Glomerular visceral epithelial cell (primary cell): Measurements from ENCODE around the gene ACMSD.
"Not testable (repeated sequence)": the region's sequence is repeated elsewhere in the genome, so short reads cannot be mapped to it uniquely, and the experiment has no call there.

Source experiments
- DNase-seq: peaks from one replicate; pipeline ENCODE4 v3.0.0-alpha.2; 2016; ENCODE audit errors: extremely low spot score

The ACMSD gene

DNA sequence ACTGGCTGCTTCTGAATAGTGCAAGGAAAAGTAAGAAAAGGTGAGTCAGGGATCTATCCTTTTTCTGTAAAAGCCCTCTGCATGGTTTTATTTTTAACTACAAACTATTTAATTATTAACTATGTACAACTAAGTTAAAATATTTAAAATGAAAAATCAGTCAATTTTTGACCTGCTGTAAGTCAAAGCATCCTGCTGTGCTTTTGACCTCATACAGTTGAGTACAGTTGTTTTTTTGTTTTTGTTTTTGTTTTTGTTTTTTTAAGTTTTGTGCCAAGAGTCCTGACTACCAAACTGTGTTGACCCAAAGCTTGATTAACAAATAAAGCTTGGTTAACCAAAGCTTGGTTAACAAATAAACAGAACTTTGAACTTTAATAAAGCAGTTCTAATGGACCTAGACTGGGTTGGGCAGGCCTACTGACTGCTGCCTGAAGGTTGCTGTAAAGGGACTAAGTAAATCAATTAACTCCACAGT lies at the start of gene ACMSD:
ACMSD (plus strand) TSS at position 474 of the 478 bp plus-strand sequence. CDS start 67 bp downstream, outside the sequence.
- DNase-seq: no peak

DNA sequence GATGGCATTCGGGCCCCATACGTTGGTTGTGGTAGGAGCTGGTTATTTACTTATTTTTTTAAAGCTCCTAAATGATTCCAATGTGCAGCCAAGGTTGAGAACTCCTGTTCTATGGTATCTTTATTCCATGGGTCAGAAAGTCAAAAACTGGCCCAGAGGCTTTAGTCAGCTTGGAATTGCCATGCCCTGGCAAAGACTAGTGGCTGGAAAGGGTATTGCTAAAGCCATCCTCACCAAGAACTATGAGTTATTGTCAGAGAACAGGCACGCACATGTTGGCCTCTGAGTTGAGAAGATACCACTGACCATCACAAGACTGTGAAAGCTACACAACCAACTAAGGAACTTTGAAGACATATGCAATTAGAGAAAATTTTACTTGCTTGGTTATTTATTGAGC lies 47.9 kb upstream of the ACMSD start:
- no peak for DNase-seq

DNA sequence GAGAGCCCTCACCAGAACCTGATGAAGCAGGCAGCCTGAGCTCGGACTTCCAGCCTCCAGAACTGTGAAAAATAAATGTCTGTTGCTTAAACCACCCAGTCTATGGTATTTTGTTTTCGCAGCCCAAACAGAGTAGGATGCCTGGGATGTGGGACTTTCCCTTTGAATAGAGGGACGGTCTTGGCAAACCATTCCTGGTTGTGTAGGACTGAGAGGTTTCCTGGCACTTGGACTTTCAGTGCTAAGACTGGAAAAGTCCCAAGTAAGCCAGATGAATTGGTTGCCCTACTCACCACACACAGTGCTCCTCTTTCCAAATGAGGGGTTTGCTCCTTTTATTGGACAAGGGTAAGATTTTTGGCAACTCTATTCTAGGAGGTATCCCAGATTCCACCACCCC lies 46.8 kb upstream of the ACMSD start:
- no peak for DNase-seq

DNA sequence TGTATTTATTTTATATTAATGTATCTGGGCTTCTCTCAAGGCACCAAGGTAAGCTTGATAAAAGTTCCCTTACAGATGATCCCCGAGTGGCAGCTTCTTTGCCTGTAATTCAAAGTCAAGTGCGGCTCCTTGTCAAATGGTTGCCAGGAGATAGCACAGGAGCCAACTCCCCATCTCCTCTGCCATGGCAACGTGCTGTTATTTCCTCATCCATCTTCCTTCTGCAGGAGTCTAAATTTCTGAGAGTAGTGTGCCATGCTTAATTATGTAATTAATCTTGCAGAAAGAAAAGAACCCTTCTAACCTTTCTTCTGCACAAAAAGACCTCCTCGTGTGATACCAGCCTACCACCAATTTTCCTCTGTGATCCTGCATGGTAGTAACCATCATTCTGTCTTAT lies 46.2 kb upstream of the ACMSD start:
- DNase-seq: no peak

DNA sequence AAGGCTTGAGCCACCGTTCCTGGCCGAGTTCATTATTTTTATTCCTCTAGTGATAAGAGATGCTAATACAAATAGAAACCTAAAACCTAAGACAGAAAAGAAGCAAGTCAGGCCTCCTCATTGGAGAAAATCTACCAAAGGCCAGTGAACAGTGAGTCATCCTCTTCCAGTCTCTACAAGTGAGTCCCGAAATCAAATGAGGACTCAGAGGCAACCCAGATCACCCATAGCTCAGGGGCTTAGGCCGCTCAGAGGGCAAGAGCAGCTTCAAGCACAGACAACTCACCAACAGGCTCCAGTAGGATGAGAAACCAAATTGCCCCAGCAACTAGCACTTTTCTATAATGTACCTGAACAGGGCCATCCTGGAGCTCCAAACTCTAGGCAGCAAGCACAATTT lies 42.7 kb upstream of the ACMSD start:
- DNase-seq: no peak

DNA sequence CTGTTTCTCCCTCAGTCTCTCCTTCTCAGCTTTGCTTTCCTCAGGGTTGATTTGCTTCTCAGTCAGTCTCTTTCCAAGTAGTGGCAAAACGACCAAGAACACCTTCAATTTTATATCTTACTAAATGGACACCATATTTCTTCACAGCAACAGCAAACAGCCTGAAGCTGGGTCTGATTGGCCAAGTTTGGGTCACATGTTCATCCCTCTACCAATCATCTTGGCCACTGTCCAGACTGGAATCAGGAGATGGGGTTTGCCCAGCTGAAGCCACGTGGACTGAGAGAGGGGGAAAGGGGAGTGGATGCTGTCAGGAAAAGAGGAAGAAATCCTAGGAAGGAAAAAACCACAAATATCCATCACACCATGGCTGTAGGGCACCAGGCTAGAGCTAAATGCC lies 42.0 kb upstream of the ACMSD start:
- DNase-seq: no peak

DNA sequence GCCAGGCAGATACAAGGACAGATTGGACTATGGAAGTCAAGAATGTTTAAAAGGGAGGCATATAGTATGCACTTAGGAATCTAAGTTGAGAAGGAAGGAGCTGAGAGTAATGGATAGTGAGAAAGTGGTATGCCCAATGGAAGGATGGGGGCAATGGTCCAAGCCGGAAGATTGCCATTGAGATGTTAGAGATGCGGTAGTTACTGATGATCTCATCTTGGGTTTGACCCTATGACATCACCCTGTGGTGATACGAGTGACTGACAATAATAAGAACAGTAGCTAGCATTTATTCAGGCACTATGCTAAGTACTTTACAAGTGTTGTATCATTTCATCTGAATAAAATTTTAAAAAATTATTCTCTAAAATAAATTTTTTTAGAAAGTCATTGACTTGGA lies 38.5 kb upstream of the ACMSD start:
- DNase-seq: no peak

DNA sequence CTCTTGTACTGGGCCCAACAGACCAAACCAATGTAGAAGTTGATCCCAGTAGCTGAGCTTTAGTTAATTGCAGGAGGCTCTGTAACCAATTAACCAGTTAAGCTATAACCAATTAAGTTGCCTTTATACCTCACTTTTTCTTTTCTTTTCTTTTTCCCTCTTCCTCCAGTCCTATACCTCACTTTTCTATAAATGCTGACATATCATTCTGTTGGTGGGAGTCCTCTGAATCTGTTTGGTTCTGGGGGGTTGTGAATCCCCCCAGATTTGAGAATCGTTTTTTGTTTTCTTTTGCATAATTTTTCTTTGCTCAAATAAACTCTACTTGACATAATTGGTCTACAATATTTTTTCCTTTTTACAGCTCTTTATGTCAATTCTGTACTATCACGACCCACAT lies 38.1 kb upstream of the ACMSD start:
- DNase-seq: no peak

DNA sequence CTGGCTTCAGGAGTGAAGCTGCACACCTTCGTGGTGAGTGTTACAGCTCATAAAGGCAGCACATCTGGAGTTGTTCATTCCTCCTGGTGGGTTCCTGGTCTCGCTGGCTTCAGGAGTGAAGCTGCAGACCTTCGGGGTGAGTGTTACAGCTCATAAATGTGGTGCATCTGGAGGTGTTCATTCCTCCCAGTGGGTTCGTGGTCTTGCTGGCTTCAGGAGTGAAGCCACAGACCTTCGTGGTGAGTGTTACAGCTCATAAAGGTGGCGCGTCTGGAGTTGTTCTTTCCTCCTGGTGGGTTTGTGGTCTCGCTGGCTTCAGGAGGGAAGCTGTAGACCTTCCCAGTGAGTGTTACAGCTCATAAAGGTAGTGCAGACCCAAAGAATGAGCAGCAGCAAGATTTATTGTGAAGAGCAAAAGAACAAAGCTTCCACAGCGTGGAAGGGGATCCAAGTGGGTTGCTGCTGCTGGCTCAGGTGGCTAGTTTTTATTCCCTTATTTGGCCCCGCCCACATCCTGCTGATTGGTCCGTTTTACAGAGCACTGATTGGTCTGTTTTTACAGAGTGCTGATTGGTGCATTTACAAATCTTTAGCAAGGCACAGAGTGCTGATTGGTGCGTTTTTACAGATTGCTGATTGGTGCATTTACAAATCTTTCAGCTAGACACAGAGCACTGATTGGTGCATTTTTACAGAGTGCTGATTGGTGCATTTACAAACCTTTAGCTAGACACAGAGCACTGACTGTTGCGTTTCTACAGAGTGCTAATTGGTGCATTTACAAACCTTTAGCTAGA lies 34.6 kb upstream of the ACMSD start:
- not testable (repeated sequence) for DNase-seq

DNA sequence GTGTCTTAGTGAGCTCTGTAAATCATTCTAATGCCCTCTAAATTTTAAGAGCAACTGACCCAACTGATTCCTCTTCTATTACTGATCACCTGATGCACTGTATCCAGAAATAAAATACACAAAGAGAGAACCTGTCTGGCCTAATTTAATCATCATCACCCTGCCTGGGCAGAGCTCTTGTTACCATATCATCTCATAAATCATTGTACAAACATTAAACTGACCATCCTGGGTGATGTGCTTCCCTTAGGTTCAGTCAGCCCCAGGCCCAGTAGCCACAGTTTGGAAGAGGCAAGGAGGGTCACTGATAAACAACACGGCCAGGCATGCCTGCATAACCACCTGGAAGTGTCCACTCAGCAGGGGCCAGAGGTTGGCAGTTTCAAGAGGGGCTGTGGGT lies 22.7 kb upstream of the ACMSD start:
- DNase-seq: no peak

DNA sequence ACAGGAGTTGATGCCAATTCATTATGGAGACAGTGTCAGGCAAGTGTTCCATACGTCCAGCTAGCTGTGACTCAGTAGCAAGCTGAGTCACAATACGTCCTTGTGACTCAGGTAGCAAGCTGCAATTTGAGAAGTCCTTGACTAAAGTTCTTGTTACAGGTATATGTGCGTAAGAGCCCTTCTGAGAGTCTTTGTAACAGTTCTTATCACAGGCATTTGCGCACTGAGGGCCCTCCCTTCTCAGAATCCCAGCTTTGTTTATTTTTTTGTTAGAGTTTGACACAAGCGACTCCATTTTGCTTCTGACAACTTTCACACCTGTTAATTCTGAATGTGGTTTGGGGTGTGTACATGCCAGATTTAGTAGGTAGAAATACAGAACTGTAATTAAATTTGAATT lies 20.1 kb upstream of the ACMSD start:
- peak; percentile 19 for DNase-seq

DNA sequence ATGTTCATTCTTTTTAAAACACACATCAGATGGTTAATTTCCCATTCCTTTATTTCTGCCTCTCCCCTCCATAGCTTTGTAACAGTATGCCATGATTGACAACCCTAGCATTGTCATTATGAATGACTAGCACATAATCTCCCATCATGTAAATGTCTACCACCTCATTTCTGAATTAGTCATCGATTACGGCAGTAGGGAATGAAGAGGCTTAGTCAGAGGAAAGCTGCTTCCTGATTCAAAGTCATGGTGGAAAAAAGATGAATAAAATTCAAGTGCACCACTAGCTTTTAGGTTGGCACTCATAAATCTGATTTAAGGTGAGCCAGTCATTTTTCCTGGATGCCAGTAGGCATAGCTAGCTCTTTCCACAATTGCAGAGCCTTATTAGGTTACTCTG lies 19.1 kb upstream of the ACMSD start:
- DNase-seq: peak; percentile 64

DNA sequence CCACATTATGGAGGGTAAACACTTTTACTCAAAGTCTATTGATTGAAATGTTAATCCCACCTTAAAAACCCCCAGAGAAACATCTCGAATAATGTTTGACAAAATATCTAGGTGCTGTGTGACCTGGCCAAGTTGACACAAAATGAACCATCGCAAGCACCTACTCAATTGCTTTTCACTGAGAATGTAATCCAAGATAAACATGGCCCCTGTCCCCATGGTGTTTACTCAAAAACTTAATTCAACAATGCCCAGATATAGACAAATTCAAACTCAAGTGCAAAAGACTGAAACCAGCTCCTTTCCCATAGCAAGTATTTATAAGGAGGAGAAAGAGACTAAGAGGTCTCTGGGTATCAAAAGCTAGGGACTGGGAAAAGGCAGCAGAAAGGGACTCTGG lies 15.0 kb upstream of the ACMSD start:
- no peak for DNase-seq

DNA sequence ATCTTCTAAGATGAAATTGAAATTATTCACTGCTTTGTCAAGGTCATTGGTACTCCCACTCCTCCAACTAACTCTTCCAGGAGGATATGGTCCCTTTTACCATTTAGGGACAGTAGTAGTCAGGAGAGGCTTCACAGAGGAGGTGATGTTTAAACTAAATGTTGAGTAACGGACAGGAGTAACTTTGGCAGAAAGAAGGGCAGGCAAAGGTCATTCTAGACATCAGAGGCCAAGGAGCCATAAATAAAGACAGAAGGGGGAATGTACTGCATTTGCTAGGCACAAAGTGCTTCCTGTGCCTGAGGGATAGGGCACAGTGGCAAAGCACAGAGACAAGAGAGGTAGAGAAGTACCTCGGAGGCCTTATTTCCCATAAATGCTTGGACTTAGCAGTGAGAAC lies 14.6 kb upstream of the ACMSD start:
- no peak for DNase-seq

DNA sequence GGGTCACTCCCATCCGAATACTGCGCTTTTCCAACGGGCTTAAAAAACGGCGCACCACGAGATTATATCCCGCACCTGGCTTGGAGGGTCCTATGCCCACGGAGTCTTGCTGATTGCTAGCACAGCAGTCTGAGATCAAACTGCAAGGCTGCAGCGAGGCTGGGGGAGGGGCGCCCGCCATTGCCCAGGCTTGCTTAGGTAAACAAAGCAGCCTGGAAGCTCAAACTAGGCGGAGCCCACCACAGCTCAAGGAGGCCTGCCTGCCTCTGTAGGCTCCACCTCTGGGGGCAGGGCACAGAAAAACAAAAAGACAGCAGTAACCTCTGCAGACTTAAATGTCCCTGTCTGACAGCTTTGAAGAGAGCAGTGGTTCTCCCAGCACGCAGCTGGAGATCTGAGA lies 12.7 kb upstream of the ACMSD start:
- DNase-seq: not testable (repeated sequence)

DNA sequence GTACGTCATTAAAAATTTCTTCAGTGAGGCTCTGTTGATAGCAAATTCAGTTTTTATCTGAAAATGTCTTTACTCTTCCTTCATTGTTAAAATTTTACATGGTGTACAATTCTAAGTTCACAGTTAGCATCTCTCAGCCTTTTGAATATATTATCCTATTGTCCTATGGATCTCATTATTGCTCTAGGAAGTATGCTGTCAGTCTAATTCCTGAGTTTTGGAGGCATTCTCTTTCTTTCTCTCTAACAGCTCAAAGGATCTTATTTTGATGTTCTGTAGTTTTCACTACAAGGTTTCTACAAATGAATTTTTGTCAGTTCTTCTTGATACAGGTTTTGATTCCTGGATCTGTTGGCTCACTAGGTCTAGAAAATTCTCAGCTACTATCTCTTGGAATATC lies 2.9 kb upstream of the ACMSD start:
- DNase-seq: no peak

DNA sequence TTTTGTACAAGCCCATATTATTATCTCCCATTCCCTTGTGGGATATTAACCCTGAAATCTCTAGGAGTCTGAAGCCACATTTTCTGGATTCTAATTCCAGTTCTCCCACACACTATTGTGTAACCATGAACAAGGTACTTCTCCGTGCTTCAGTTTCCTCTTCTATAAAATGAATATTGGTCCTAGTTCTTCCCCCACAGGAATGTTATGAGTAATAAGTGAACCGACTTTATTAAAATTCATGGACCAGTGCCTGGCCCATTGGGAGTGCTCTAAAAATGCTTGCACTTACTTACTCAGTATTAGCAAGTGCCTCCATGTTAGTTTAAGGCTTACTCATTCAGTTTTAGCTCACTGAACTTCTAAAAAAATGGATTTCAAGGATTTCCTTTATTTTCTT lies 1.4 kb upstream of the ACMSD start:
- peak; percentile 93 for DNase-seq

DNA sequence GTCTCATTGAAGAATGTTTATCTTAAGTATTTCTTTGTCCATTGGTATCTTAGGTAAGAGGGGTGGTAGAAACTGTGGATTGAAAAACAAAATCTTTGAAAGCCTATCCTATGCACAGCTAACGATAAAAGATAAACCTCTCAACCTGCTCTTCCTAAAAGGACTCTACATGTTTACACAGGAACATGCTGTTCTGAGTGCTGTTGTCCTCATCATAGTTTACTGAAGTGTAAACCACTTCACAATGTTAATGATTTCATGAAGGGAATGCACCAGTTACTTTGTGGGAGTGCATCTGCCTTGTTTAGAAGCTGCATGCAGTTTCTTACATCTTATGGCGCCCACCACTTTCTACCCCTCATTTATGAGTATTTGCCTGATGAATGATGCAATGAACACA lies 1.2 kb downstream of the ACMSD start:
- DNase-seq: peak; percentile 50

DNA sequence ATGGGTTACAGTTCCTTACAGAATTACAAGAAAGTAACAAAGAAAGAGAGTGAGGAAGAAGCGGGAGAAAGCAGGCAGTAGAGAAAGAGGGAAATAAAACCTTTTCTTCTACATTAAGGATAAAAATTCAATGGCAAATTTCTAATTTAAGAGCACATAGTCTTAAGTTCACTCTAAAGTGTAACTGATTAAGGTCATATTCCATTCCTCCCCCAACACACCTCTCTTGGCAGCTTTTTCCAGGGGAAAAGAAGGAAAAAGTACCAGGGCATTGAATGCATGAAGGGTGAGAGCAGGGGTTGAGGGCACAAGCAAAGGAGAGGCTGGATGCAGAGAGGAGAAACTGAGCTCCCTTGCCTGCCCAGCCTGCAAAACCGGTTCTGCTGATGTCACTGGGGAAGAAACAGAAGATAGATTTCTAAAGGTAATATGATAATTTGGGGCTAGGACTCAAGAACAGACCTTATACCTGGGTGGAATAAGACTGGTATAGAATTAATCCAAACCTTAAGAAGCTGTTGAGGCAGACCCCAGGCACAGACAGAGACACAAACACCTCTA lies 4.6 kb downstream of the ACMSD start:
- no peak for DNase-seq

DNA sequence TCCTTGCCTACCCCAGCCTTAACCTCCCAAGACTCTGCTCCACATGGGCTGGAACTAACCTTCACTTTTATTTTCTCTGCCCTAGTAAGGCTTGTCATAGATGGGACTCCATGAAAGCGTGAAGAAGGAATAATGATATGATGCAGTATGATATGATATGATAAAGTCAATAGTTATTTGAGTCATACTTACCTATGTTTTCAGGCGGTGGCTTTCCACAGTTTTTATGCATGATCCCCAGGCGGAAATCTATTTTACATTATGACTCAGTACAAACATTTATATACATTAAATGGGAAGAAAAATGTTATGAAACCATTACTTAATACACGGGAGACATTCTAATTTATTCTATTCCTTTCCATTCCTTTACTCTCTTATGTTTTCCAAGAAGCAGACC lies 5.6 kb downstream of the ACMSD start:
- DNase-seq: no peak

DNA sequence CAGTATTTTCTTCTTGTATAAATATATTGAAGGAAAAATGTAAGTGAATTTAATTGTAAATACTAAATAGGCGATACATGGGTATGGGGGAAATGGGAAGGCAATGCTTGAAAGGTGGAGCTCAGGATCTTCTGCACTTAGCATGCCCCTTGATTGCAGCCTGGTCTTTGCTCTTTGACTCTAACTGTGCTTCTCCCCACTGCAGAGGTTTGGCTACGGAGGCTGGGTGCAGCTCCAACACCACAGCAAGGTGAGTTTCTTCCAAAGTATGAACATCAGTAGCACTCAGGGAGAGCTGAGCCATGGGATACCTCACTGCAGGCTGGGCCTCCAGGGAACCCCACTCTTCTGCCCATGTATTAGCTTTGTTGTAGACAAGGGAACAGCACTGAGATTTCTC lies 6.6 kb downstream of the ACMSD start:
- no peak for DNase-seq

DNA sequence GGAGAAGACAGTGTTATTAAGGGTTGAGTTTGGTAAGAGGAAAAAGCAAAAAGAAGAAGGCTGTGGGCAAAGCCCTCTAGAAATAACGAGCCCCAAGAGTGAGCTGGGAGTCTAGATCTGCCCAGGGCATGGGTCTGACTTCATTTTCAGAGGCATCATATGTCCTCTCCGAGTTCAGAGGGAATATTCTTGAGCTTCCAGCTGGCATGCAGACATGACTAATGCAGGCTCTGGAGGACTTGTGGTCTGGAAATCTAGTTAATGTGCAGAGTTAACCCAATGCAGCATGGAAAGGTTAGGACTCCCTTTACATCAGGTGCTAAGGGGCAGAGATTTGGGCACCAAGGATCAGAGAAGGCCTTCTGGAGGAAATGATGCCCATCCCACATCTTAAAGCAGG lies 7.3 kb downstream of the ACMSD start:
- DNase-seq: peak; percentile 91

DNA sequence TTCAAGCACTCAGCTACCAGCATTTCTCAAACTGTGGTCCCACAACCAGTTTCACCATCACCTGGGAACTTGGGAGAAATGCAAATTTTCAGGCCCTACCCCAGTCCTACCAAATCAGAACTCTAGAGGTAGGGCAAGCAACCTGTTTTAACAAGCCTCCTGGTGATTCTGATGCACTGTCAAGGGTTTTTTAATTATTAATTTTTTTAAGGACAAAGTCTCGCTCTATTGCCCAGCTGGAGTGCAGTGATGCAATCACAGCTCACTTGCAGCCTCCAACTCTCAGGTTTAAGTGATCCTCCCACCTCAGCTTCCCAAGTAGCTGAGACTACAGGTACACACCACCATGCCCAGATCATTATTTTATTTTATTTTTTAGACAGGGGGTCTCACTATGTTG lies 7.8 kb downstream of the ACMSD start:
- DNase-seq: peak; percentile 66

DNA sequence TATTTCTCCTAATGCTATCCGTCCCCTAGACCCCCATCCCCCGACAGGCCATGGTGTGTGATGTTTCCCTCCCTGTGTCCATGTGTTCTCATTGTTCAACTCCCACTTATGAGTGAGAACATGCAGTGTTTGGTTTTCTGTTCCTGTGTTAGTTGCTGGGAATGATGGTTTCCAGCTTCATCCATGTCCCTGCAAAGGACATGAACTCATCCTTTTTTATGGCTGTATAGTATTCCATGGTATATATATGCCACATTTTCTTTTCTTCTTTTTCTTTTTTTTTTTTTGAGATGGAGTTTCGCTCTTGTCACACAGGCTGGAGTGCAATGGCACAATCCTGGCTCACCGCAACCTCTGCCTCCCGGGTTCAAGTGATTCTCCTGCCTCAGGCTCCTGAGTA lies 9.2 kb downstream of the ACMSD start:
- DNase-seq: not testable (repeated sequence)
